ENCODE measurements around the gene ALG2. TPM values are rescaled to one million over a fixed set of nuclear protein-coding genes. Genes with fewer than 3 reads are reported as not detected.

ALG2 gene
- total RNA-seq, 6 experiments from 2014 or later: 26.2 to 32.6 (median 27.7) TPM

- no peak overlapping the region for H3K27ac ChIP-seq
- no peaks in the 10 kb centered on the region for H3K9me3 ChIP-seq
- no peak for ATAC-seq
- H3K4me3 ChIP-seq: no peak overlapping the region
- H3K4me1 ChIP-seq: no peaks in the 10 kb centered on the region
- intact Hi-C loops (cut with DNase I): no loop called here
- 74% methylated on average over 5 of the region's 5 CpGs for WGBS (ENCODE audit: insufficient coverage, low coverage, low lambda C conversion rate, missing lambda C conversion rate)
- no peak for DNase-seq
- TF ChIP-seq POLR2A (IDR thresholded peaks at IDR 0.05) (no peak), CTCF (IDR thresholded peaks at IDR 0.05) (no peak)
- H3K27me3 ChIP-seq: no peaks in the 10 kb centered on the region
- H3K36me3 ChIP-seq: no peaks in the 10 kb centered on the region
Observed at GRCh38 chr9:99192786-99193465, 28.8 kb downstream of the ALG2 start.

- Histone ChIP-seq H3K27ac (no peak overlapping the region), H3K4me1 (no peaks in the 10 kb centered on the region), H3K36me3 (no peaks in the 10 kb centered on the region), H3K9me3 (no peaks in the 10 kb centered on the region), H3K27me3 (no peaks in the 10 kb centered on the region), H3K4me3 (no peak overlapping the region)
- WGBS (ENCODE audit: insufficient coverage, low coverage, low lambda C conversion rate, missing lambda C conversion rate): 66% methylated on average over 3 of the region's 3 CpGs
- no peak for DNase-seq
- no peak for ATAC-seq
- intact Hi-C loops (cut with DNase I): no loop called here
- no peak for TF ChIP-seq CTCF (IDR thresholded peaks at IDR 0.05)
- no peak for TF ChIP-seq POLR2A (IDR thresholded peaks at IDR 0.05)
Observed at GRCh38 chr9:99190597-99191283, 31.0 kb downstream of the ALG2 start.

- Histone ChIP-seq H3K4me3 (no peak overlapping the region), H3K4me1 (no peaks in the 10 kb centered on the region), H3K27ac (no peak overlapping the region), H3K27me3 (no peaks in the 10 kb centered on the region), H3K9me3 (no peaks in the 10 kb centered on the region), H3K36me3 (no peaks in the 10 kb centered on the region)
- TF ChIP-seq POLR2A (IDR thresholded peaks at IDR 0.05) (no peak), CTCF (IDR thresholded peaks at IDR 0.05) (no peak)
- DNase-seq (no peak), ATAC-seq (no peak)
- WGBS (ENCODE audit: insufficient coverage, low coverage, low lambda C conversion rate, missing lambda C conversion rate): 79% methylated on average over 1 of the region's 8 CpGs
- intact Hi-C loops (cut with DNase I): no loop called here
Observed at GRCh38 chr9:99189887-99190596, 31.7 kb downstream of the ALG2 start.

- no peaks in the 10 kb centered on the region for H3K36me3 ChIP-seq
- no peaks in the 10 kb centered on the region for H3K9me3 ChIP-seq
- ATAC-seq (no peak), DNase-seq (no peak)
- intact Hi-C loops (cut with DNase I): no loop called here
- no peak for TF ChIP-seq CTCF (IDR thresholded peaks at IDR 0.05)
- no peak for TF ChIP-seq POLR2A (IDR thresholded peaks at IDR 0.05)
- H3K27me3 ChIP-seq: no peaks in the 10 kb centered on the region
- H3K27ac ChIP-seq: no peak overlapping the region
- no peak overlapping the region for H3K4me3 ChIP-seq
- WGBS (ENCODE audit: insufficient coverage, low coverage, low lambda C conversion rate, missing lambda C conversion rate): 29% methylated on average over 1 of the region's 2 CpGs
- no peaks in the 10 kb centered on the region for H3K4me1 ChIP-seq
Observed at GRCh38 chr9:99189186-99189585, 32.6 kb downstream of the ALG2 start.
